Liver (tissue), 9 donors: ENCODE results near the gene FAM3A. TPM values are rescaled to one million over a fixed set of nuclear protein-coding genes. Genes with fewer than 3 reads are reported as not detected.

Source experiments
- DNase-seq: peaks from one replicate; pipeline ENCODE4 v3.0.0-alpha.2; 2017; ENCODE audit warnings: low spot score
- H3K27ac ChIP-seq, 2 donors: one replicate each; pipeline ENCODE4 v1.7.0; 2013; ENCODE audit warnings: inconsistent platforms in 2 of 2, low read length in 2 of 2, control low read depth in 1 of 2, low read depth in 1 of 2, mild to moderate bottlenecking in 1 of 2
- H3K27me3 ChIP-seq, 4 donors: one replicate each; pipeline versions ENCODE4 v1.6.1 to v1.7.0; 2013; ENCODE audit warnings: low read length in 3 of 4, inconsistent platforms in 1 of 4, mild to moderate bottlenecking in 1 of 4, moderate library complexity in 1 of 4; ENCODE audit not compliant: control insufficient read depth in 4 of 4, insufficient read depth in 4 of 4
- H3K36me3 ChIP-seq, 4 donors: one replicate each; pipeline versions ENCODE4 v1.6.1 to v1.7.0; 2013; ENCODE audit warnings: low read length in 3 of 4, mild to moderate bottlenecking in 3 of 4, low read depth in 1 of 4, moderate library complexity in 1 of 4; ENCODE audit not compliant: control insufficient read depth in 4 of 4, insufficient read depth in 3 of 4
- H3K4me1 ChIP-seq, 4 donors: one replicate each; pipeline versions ENCODE4 v1.6.1 to v1.7.0; 2013; ENCODE audit warnings: low read length in 3 of 4, mild to moderate bottlenecking in 3 of 4, moderate library complexity in 1 of 4; ENCODE audit not compliant: control insufficient read depth in 4 of 4, insufficient read depth in 4 of 4
- H3K4me3 ChIP-seq, 3 donors: one replicate each; pipeline versions ENCODE4 v1.6.1 to v1.7.0; 2013; ENCODE audit warnings: low read length in 3 of 3, control low read depth in 1 of 3, low read depth in 1 of 3, mild to moderate bottlenecking in 1 of 3
- H3K9ac ChIP-seq, 2 donors: one replicate each; pipeline ENCODE4 v1.7.0; 2013; ENCODE audit warnings: low read length in 2 of 2, mild to moderate bottlenecking in 2 of 2, moderate library complexity in 2 of 2, control low read depth in 1 of 2, low read depth in 1 of 2
- H3K9me3 ChIP-seq, 4 donors: one replicate each; pipeline versions ENCODE4 v1.6.1 to v1.7.0; 2013; ENCODE audit warnings: low read length in 3 of 4; ENCODE audit not compliant: control insufficient read depth in 4 of 4
- EGR1 ChIP-seq, 2 donors: IDR thresholded peaks; 2 replicates each; pipeline ENCODE4 v1.6.1; 2016 to 2018; ENCODE audit warnings: antibody characterized with exemption in 2 of 2, low read depth in 2 of 2
- FOXA1 ChIP-seq: IDR thresholded peaks from 2 replicates; pipeline ENCODE4 v1.6.1; 2016; ENCODE audit warnings: antibody characterized with exemption
- FOXA2 ChIP-seq: IDR thresholded peaks from 2 replicates; pipeline ENCODE4 v1.6.1; 2016; ENCODE audit warnings: antibody characterized with exemption
- GABPA ChIP-seq, 2 donors: IDR thresholded peaks in 1 of 2; conservative IDR thresholded peaks in 1 of 2; 2 replicates each; pipeline ENCODE4 v1.6.1; 2016; ENCODE audit warnings: antibody characterized with exemption in 2 of 2, mild to moderate bottlenecking in 1 of 2, moderate library complexity in 1 of 2
- HNF4A ChIP-seq, 2 donors: conservative IDR thresholded peaks; 2 replicates each; pipeline ENCODE4 v1.6.1; 2016; ENCODE audit warnings: antibody characterized with exemption in 2 of 2, mild to moderate bottlenecking in 2 of 2
- HNF4G ChIP-seq: IDR thresholded peaks from 2 replicates; pipeline ENCODE4 v1.6.1; 2016; ENCODE audit warnings: antibody characterized with exemption
- JUND ChIP-seq, 2 donors: IDR thresholded peaks; 2 replicates each; pipeline ENCODE4 v1.6.1; 2016; ENCODE audit warnings: antibody characterized with exemption in 2 of 2
- NR2F2 ChIP-seq: IDR thresholded peaks from 2 replicates; pipeline ENCODE4 v1.6.1; 2016; ENCODE audit warnings: antibody characterized with exemption
- RXRA ChIP-seq, 2 donors: IDR thresholded peaks; 2 replicates each; pipeline ENCODE4 v1.6.1; 2017 to 2018; ENCODE audit warnings: antibody characterized with exemption in 2 of 2, mild to moderate bottlenecking in 1 of 2
- SP1 ChIP-seq: IDR thresholded peaks from 2 replicates; pipeline ENCODE4 v1.6.1; 2018; ENCODE audit warnings: antibody characterized with exemption, mild to moderate bottlenecking
- YY1 ChIP-seq: IDR thresholded peaks from 2 replicates; pipeline ENCODE4 v1.6.1; 2016; ENCODE audit warnings: antibody characterized with exemption, mild to moderate bottlenecking
- WGBS: extraction: QIAGEN DNeasy Blood & Tissue Kit; methylation state at CpG from one replicate; pipeline ENCODE4 v1.1.7; 2013; 5-methylcytosine and 5-hydroxymethylcytosine counted together
- polyA plus RNA-seq, 2 donors: library from polyadenylated mRNA; stranded (reverse) in 1 of 2; unstranded in 1 of 2; fragments of 200-250 nt in 1 of 2; fragments of >200 nt in 1 of 2; fragmentation: Nextera tagmentation in 1 of 2; extraction: Ambion mirVana in 1 of 2; gene quantifications; one replicate each; pipeline versions ENCODE4 v1.2.1 to v1.2.3, GENCODE V29; 2013 to 2015
- total RNA-seq, 2 donors: library from RNA; depleted of rRNA; stranded (reverse); fragments of >200 nt; gene quantifications; one replicate each; pipeline ENCODE4 v1.2.3, GENCODE V29; 2014
- TF ChIP-seq, protein P1 (sequence below): IDR thresholded peaks from 2 replicates; pipeline ENCODE4 v1.6.1; 2016; ENCODE audit warnings: antibody characterized with exemption
- TF ChIP-seq, protein P2 (sequence below): IDR thresholded peaks from 2 replicates; pipeline ENCODE4 v1.6.1; 2016; ENCODE audit warnings: antibody characterized with exemption, mild to moderate bottlenecking
- TF ChIP-seq, protein P3 (sequence below): IDR thresholded peaks from 2 replicates; pipeline ENCODE4 v1.6.1; 2016; ENCODE audit warnings: antibody characterized with exemption
- TF ChIP-seq, protein P4 (sequence below): IDR thresholded peaks from 2 replicates; pipeline ENCODE4 v1.6.1; 2016; ENCODE audit warnings: antibody characterized with exemption
- donor health status: healthy.
- donor health status: healthy.
- donor health status: healthy.
- donor health status: healthy.
- donor health status: healthy.

Gene FAM3A
- total and polyA plus RNA-seq, 4 donors, result 11.6 to 36.3 (median 34.2) TPM

DNA sequence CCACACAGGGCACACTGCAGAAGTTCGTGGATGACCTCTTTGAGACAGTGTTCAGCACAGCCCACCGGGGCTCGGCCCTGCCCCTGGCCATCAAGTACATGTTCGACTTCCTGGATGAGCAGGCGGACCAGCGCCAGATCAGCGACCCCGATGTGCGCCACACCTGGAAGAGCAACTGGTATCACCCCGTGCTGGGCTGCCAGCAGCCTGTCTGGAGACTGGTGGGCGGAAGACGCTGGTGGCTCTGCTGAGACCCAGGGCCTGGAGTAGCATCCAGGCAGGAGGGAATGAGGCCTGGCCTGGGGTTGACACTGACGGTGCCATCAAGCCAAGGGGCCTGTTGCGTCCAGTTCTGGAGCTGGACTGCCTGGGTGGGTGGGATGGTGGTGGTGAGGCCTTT lies 45.6 kb downstream of the FAM3A start:
- H3K4me1 ChIP-seq, result no peaks in the 10 kb centered on the region
- 97% methylated on average over 14 of the region's 14 CpGs for WGBS
- H3K9ac ChIP-seq, result no peak overlapping the region
- no peaks in the 10 kb centered on the region for H3K27me3 ChIP-seq
- TF ChIP-seq NR2F2, result no peak
- no peak for TF ChIP-seq EGR1 (IDR thresholded peaks at IDR 0.05; ENCODE audit: low read depth in 2 of 2)
- no peak for TF ChIP-seq YY1
- H3K36me3 ChIP-seq, result peaks cover 0 to 2% (median 0%) of the 10 kb centered on the region in 4 donors
- no peak for DNase-seq
- no peak overlapping the region for H3K4me3 ChIP-seq
- H3K9me3 ChIP-seq, result no peaks in the 10 kb centered on the region
- H3K27ac ChIP-seq, result no peak overlapping the region

DNA sequence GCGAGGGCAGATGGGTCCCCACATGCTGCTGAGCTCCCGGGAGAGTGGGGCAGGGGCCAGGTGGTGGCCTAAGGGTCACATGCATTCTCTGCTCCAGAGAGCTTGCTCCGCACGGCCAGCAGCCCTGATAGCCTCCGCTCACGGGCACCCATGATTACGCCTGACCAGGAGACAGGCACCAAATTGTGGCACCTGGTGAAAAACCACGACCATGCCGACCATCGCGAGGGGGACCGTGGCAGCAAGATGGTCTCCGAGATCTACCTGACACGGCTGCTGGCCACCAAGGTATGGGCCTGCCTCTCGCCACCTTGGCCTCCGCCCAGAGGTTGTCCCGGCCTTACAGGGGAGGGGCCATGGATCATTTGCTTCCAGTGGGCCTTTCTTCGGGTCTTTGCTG lies 46.2 kb downstream of the FAM3A start:
- 96% methylated on average over 18 of the region's 18 CpGs for WGBS
- Histone ChIP-seq H3K4me1 (no peaks in the 10 kb centered on the region), H3K9me3 (no peaks in the 10 kb centered on the region), H3K4me3 (no peak overlapping the region), H3K27me3 (no peaks in the 10 kb centered on the region), H3K36me3 (peaks cover 0 to 2% (median 0%) of the 10 kb centered on the region in 4 donors), H3K27ac (no peak overlapping the region), H3K9ac (no peak overlapping the region)
- TF ChIP-seq, protein P1, sequence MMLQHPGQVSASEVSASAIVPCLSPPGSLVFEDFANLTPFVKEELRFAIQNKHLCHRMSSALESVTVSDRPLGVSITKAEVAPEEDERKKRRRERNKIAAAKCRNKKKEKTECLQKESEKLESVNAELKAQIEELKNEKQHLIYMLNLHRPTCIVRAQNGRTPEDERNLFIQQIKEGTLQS, result no peak
- no peak for TF ChIP-seq NR2F2
- TF ChIP-seq SP1, result no peak
- TF ChIP-seq, protein P2, sequence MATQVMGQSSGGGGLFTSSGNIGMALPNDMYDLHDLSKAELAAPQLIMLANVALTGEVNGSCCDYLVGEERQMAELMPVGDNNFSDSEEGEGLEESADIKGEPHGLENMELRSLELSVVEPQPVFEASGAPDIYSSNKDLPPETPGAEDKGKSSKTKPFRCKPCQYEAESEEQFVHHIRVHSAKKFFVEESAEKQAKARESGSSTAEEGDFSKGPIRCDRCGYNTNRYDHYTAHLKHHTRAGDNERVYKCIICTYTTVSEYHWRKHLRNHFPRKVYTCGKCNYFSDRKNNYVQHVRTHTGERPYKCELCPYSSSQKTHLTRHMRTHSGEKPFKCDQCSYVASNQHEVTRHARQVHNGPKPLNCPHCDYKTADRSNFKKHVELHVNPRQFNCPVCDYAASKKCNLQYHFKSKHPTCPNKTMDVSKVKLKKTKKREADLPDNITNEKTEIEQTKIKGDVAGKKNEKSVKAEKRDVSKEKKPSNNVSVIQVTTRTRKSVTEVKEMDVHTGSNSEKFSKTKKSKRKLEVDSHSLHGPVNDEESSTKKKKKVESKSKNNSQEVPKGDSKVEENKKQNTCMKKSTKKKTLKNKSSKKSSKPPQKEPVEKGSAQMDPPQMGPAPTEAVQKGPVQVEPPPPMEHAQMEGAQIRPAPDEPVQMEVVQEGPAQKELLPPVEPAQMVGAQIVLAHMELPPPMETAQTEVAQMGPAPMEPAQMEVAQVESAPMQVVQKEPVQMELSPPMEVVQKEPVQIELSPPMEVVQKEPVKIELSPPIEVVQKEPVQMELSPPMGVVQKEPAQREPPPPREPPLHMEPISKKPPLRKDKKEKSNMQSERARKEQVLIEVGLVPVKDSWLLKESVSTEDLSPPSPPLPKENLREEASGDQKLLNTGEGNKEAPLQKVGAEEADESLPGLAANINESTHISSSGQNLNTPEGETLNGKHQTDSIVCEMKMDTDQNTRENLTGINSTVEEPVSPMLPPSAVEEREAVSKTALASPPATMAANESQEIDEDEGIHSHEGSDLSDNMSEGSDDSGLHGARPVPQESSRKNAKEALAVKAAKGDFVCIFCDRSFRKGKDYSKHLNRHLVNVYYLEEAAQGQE, result no peak
- TF ChIP-seq JUND (IDR thresholded peaks at IDR 0.05), result no peak
- TF ChIP-seq, protein P3, sequence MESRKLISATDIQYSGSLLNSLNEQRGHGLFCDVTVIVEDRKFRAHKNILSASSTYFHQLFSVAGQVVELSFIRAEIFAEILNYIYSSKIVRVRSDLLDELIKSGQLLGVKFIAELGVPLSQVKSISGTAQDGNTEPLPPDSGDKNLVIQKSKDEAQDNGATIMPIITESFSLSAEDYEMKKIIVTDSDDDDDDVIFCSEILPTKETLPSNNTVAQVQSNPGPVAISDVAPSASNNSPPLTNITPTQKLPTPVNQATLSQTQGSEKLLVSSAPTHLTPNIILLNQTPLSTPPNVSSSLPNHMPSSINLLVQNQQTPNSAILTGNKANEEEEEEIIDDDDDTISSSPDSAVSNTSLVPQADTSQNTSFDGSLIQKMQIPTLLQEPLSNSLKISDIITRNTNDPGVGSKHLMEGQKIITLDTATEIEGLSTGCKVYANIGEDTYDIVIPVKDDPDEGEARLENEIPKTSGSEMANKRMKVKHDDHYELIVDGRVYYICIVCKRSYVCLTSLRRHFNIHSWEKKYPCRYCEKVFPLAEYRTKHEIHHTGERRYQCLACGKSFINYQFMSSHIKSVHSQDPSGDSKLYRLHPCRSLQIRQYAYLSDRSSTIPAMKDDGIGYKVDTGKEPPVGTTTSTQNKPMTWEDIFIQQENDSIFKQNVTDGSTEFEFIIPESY, result no peak
- TF ChIP-seq, protein P4, sequence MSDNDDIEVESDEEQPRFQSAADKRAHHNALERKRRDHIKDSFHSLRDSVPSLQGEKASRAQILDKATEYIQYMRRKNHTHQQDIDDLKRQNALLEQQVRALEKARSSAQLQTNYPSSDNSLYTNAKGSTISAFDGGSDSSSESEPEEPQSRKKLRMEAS, result no peak
- TF ChIP-seq RXRA (IDR thresholded peaks at IDR 0.05), result no peak
- no peak for TF ChIP-seq HNF4A (conservative IDR thresholded peaks at IDR 0.05)
- no peak for TF ChIP-seq GABPA (IDR thresholded peaks at IDR 0.05 in 1 of 2, conservative IDR thresholded peaks at IDR 0.05 in 1 of 2)
- TF ChIP-seq HNF4G, result no peak
- TF ChIP-seq FOXA1, result no peak
- TF ChIP-seq FOXA2, result no peak
- no peak for DNase-seq
